ENCODE measurements around the gene TRPM8. TPM values are rescaled to one million over a fixed set of nuclear protein-coding genes. Genes with fewer than 3 reads are reported as not detected.

TRPM8 gene
- total RNA-seq, 6 experiments from 2014 or later = not detected

- peaks cover 11% of the 10 kb centered on the region for H3K9me3 Mint-ChIP-seq
- peaks cover 8% of the 10 kb centered on the region for H3K27me3 Mint-ChIP-seq (ENCODE audit: insufficient read depth)
- H3K27ac Mint-ChIP-seq = no peak overlapping the region
- no peak for DNase-seq
- no peaks in the 10 kb centered on the region for H3K4me1 Mint-ChIP-seq (ENCODE audit: low read depth)
- no peak for TF ChIP-seq CTCF (IDR thresholded peaks at IDR 0.05)
- H3K36me3 Mint-ChIP-seq (ENCODE audit: low read depth) = no peaks in the 10 kb centered on the region
- no peak overlapping the region for H3K4me3 Mint-ChIP-seq
These were observed 15.8 kb upstream of the TRPM8 start for GRCh38 chr2:233901367-233901766.

- peaks cover 8% of the 10 kb centered on the region; the same call in 1 of the 2 replicates for H3K27me3 Mint-ChIP-seq (ENCODE audit: insufficient read depth)
- DNase-seq = no peak
These were observed 15.3 kb upstream of the TRPM8 start for GRCh38 chr2:233901884-233902283.

GRCh38 chr2:233905945-233906344 lies 11.2 kb upstream of the TRPM8 start:
- no peak for TF ChIP-seq CTCF (IDR thresholded peaks at IDR 0.05)
- Mint-ChIP-seq H3K27me3 (ENCODE audit: insufficient read depth) (peaks cover 3% of the 10 kb centered on the region; the same call in 1 of the 2 replicates), H3K27ac (no peak overlapping the region), H3K4me3 (no peak overlapping the region), H3K9me3 (peaks cover 23% of the 10 kb centered on the region), H3K36me3 (ENCODE audit: low read depth) (no peaks in the 10 kb centered on the region), H3K4me1 (ENCODE audit: low read depth) (no peaks in the 10 kb centered on the region)
- DNase-seq = no peak

More at GRCh38 chr2:233901884-233902283, 15.3 kb upstream of the TRPM8 start:
- Mint-ChIP-seq H3K4me1 (ENCODE audit: low read depth) (no peaks in the 10 kb centered on the region), H3K4me3 (no peak overlapping the region), H3K9me3 (peaks cover 11% of the 10 kb centered on the region), H3K36me3 (ENCODE audit: low read depth) (no peaks in the 10 kb centered on the region), H3K27ac (no peak overlapping the region)
- TF ChIP-seq CTCF (IDR thresholded peaks at IDR 0.05) = no peak

- peaks cover 4% of the 10 kb centered on the region; the same call in 1 of the 2 replicates for H3K27me3 Mint-ChIP-seq (ENCODE audit: insufficient read depth)
- H3K4me1 Mint-ChIP-seq (ENCODE audit: low read depth) = no peaks in the 10 kb centered on the region
- H3K9me3 Mint-ChIP-seq = peaks cover 17% of the 10 kb centered on the region
- DNase-seq = no peak
- no peak overlapping the region for H3K4me3 Mint-ChIP-seq
- no peak for TF ChIP-seq CTCF (IDR thresholded peaks at IDR 0.05)
- H3K36me3 Mint-ChIP-seq (ENCODE audit: low read depth) = no peaks in the 10 kb centered on the region
- no peak overlapping the region for H3K27ac Mint-ChIP-seq
These were observed 9.5 kb upstream of the TRPM8 start for GRCh38 chr2:233907627-233908026.

GRCh38 chr2:233912691-233913423 lies 4.3 kb upstream of the TRPM8 start:
- peak; percentile 7 for DNase-seq
- Mint-ChIP-seq H3K36me3 (ENCODE audit: low read depth) (no peaks in the 10 kb centered on the region), H3K27me3 (ENCODE audit: insufficient read depth) (peaks cover 6% of the 10 kb centered on the region), H3K9me3 (peaks cover 7% of the 10 kb centered on the region), H3K27ac (no peak overlapping the region), H3K4me3 (no peak overlapping the region), H3K4me1 (ENCODE audit: low read depth) (no peaks in the 10 kb centered on the region)
- no peak for TF ChIP-seq CTCF (IDR thresholded peaks at IDR 0.05)
